DOHH2 (cell line): ENCODE data around the gene RAB29.

ENCODE experiments used
- CTCF ChIP-seq: fragments of 200-600 bp; sonication (generic); IDR thresholded peaks from one replicate; pipeline ENCODE4 v1.5.1; 2014; ENCODE audit warnings: antibody characterized with exemption, mild to moderate bottlenecking, low read depth, low read length; ENCODE audit not compliant: poor library complexity, severe bottlenecking
- EZH2phosphoT487 ChIP-seq: fragments of 200-600 bp; sonication (generic); IDR thresholded peaks from 2 replicates; pipeline ENCODE4 v1.6.1; 2017; ENCODE audit warnings: borderline replicate concordance, mild to moderate bottlenecking, antibody characterized with exemption, low read length, moderate library complexity, mixed read lengths

- no peak for TF ChIP-seq CTCF
- no peak for TF ChIP-seq EZH2phosphoT487
These were observed 31.3 kb downstream of the RAB29 start for GRCh38 chr1:205743977-205744376.
